Measurements from ENCODE around the gene SPAG9. TPM values are rescaled to one million over a fixed set of nuclear protein-coding genes. Genes with fewer than 3 reads are reported as not detected.

Gene SPAG9
- total and polyA plus RNA-seq, 2 experiments from 2014 or later: 26.5 to 82.7 TPM

DNA sequence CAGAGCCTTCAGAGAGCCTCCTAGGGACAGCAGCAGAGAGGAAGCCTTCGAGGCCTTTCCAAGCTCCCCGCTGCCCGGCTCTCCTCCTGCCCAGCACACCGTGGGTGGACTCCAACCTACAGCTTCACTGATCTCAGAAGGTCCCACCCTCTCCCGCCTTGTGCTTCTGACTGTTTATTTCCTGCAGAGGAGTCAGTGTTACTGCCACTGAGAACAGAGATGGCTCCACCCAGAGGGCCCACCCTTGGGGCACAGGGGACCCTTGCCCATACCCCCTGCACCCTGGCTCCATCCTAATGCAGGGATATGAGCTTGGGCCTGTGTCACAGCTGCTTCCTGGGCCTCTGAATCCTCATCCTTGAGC, 201.8 kb downstream of the SPAG9 start:
- Histone ChIP-seq H3K9me2 (replicated peaks; ENCODE audit: insufficient read depth) (no peaks in the 10 kb centered on the region), H3K4me1 (ENCODE audit: insufficient read depth) (peaks cover 67% of the 10 kb centered on the region), H3K79me2 (no peaks in the 10 kb centered on the region), H3K9me3 (ENCODE audit: low read depth) (no peaks in the 10 kb centered on the region), H4K20me1 (ENCODE audit: insufficient read depth, poor library complexity, severe bottlenecking) (no peaks in the 10 kb centered on the region), H3K27me3 (no peaks in the 10 kb centered on the region), H3K36me3 (replicated peaks; ENCODE audit: insufficient read depth, low read depth) (no peaks in the 10 kb centered on the region), H3K4me2 (no peak overlapping the region), H2AFZ (no peak overlapping the region), H3K4me3 (no peak overlapping the region), H3K27ac (peak overlapping the region; percentile 81)
- DNase-seq (ENCODE audit: low spot score): peak; percentile 61
- 74% methylated on average over 5 of the region's 5 CpGs for WGBS (ENCODE audit: low lambda C conversion rate, missing lambda C conversion rate)
- TF ChIP-seq, protein P1, sequence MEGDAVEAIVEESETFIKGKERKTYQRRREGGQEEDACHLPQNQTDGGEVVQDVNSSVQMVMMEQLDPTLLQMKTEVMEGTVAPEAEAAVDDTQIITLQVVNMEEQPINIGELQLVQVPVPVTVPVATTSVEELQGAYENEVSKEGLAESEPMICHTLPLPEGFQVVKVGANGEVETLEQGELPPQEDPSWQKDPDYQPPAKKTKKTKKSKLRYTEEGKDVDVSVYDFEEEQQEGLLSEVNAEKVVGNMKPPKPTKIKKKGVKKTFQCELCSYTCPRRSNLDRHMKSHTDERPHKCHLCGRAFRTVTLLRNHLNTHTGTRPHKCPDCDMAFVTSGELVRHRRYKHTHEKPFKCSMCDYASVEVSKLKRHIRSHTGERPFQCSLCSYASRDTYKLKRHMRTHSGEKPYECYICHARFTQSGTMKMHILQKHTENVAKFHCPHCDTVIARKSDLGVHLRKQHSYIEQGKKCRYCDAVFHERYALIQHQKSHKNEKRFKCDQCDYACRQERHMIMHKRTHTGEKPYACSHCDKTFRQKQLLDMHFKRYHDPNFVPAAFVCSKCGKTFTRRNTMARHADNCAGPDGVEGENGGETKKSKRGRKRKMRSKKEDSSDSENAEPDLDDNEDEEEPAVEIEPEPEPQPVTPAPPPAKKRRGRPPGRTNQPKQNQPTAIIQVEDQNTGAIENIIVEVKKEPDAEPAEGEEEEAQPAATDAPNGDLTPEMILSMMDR (IDR thresholded peaks at IDR 0.05; ENCODE audit: poor library complexity): no peak
- TF ChIP-seq EZH2 (IDR thresholded peaks at IDR 0.05; ENCODE audit: borderline replicate concordance) (no peak), EZH2phosphoT487 (IDR thresholded peaks at IDR 0.05; ENCODE audit: low read depth, severe bottlenecking, unreplicated experiment) (no peak)

- H3K9me2 ChIP-seq (replicated peaks; ENCODE audit: insufficient read depth): no peaks in the 10 kb centered on the region
- no peak overlapping the region for H3K4me3 ChIP-seq
- TF ChIP-seq EZH2 (IDR thresholded peaks at IDR 0.05; ENCODE audit: borderline replicate concordance): no peak
- TF ChIP-seq, protein P1 (IDR thresholded peaks at IDR 0.05; ENCODE audit: poor library complexity): no peak
- TF ChIP-seq EZH2phosphoT487 (IDR thresholded peaks at IDR 0.05; ENCODE audit: low read depth, severe bottlenecking, unreplicated experiment): no peak
- WGBS (ENCODE audit: low lambda C conversion rate, missing lambda C conversion rate): 83% methylated on average over 21 of the region's 21 CpGs
- H3K27ac ChIP-seq: peak overlapping the region; percentile 81
- no peak overlapping the region for H2AFZ ChIP-seq
- no peaks in the 10 kb centered on the region for H3K79me2 ChIP-seq
- no peaks in the 10 kb centered on the region for H4K20me1 ChIP-seq (ENCODE audit: insufficient read depth, poor library complexity, severe bottlenecking)
- H3K4me1 ChIP-seq (ENCODE audit: insufficient read depth): peaks cover 61% of the 10 kb centered on the region
- no peaks in the 10 kb centered on the region for H3K27me3 ChIP-seq
- no peaks in the 10 kb centered on the region for H3K36me3 ChIP-seq (replicated peaks; ENCODE audit: insufficient read depth, low read depth)
- no peak for DNase-seq (ENCODE audit: low spot score)
- H3K9me3 ChIP-seq (ENCODE audit: low read depth): no peaks in the 10 kb centered on the region
- H3K4me2 ChIP-seq: no peak overlapping the region
Measured at GRCh38 chr17:50918071-50918932, 202.4 kb downstream of the SPAG9 start.

- Histone ChIP-seq H3K4me1 (ENCODE audit: insufficient read depth) (peaks cover 53% of the 10 kb centered on the region), H3K27me3 (no peaks in the 10 kb centered on the region), H3K9me3 (ENCODE audit: low read depth) (no peaks in the 10 kb centered on the region), H3K4me3 (no peak overlapping the region), H2AFZ (no peak overlapping the region), H3K9me2 (replicated peaks; ENCODE audit: insufficient read depth) (no peaks in the 10 kb centered on the region), H4K20me1 (ENCODE audit: insufficient read depth, poor library complexity, severe bottlenecking) (no peaks in the 10 kb centered on the region), H3K4me2 (no peak overlapping the region), H3K79me2 (no peaks in the 10 kb centered on the region), H3K27ac (no peak overlapping the region), H3K36me3 (replicated peaks; ENCODE audit: insufficient read depth, low read depth) (no peaks in the 10 kb centered on the region)
- 91% methylated on average over 7 of the region's 7 CpGs for WGBS (ENCODE audit: low lambda C conversion rate, missing lambda C conversion rate)
- TF ChIP-seq EZH2 (IDR thresholded peaks at IDR 0.05; ENCODE audit: borderline replicate concordance): no peak
- TF ChIP-seq, protein P1 (IDR thresholded peaks at IDR 0.05; ENCODE audit: poor library complexity): no peak
- no peak for TF ChIP-seq EZH2phosphoT487 (IDR thresholded peaks at IDR 0.05; ENCODE audit: low read depth, severe bottlenecking, unreplicated experiment)
- DNase-seq (ENCODE audit: low spot score): no peak
Measured at GRCh38 chr17:50917418-50917743, 203.3 kb downstream of the SPAG9 start.

Data from hepatocyte (in vitro differentiated cells).